HG02943 (cell line): ENCODE data around the gene CNTN5.
"Not testable (repeated sequence)": the region's sequence is repeated elsewhere in the genome, so short reads cannot be mapped to it uniquely, and the experiment has no call there.

Source experiments
- ATAC-seq: cut with Tn5 transposase; IDR thresholded peaks from one replicate; pipeline ENCODE4 v1.9.1; 2021; ENCODE audit warnings: mild to moderate bottlenecking, low read depth, moderate library complexity; ENCODE audit not compliant: unreplicated experiment

CNTN5 gene

GRCh38 chr11:99260696-99261095, 239.9 kb downstream of the CNTN5 start:
- ATAC-seq = no peak

GRCh38 chr11:99268886-99269285, 248.1 kb downstream of the CNTN5 start:
- no peak for ATAC-seq

- no peak for ATAC-seq
Observed at GRCh38 chr11:99271527-99271926, 250.8 kb downstream of the CNTN5 start.

DNA sequence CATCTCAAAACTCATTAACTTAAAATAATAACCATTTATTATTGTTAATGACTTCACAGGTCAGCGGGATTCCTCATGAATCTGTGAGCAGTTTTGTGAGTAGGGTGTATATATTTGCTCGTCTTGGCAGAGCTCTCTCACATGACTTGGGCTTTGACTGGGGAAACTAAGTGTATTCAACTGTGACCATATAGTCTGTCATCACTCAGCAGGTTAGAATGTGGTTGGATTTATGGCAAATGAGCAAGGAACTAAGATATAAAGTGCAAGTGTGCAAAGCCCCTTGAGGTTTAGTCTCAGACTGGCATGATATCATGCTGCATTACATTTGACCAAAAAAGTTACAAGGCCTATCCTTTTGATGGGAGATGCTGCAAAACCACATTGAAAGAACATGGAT, 254.8 kb downstream of the CNTN5 start:
- ATAC-seq = no peak

DNA sequence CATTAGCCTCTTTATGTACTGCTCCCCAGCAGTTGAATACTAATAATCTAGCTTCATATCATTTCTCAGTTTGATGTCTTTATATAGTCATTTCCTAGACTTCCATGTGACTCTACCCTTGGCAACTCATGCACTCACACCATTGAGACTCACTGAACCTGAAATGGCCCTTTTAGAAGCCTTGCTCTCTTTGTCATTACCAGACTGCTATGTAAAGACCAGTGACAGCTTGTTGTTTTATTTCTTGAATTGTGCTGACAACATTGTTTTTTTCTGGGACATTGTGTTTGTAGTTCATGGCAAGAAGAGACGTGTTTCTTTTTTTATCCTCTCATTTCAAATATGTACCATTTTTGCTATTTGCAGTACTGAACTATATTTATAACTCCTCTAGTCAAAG, 256.5 kb downstream of the CNTN5 start:
- no peak for ATAC-seq

DNA sequence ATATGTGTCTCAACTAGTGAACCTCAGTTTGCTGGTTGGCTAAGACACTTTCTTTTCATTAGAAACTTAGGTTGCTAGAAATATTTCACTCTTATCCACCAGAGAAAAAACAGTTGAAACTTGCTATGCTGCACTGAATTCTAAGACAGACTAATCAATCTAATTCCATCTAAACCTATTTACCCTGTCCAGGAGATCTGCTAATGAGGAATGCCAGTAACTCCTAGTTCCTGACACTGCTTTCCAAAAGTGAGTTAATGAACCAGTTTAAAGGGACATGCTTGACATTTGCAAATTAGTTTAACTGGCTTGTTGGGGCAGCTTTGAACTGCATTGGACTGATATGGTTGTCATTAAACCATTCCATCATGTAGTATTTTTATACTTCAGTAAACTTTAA, 258.5 kb downstream of the CNTN5 start:
- ATAC-seq = no peak

DNA sequence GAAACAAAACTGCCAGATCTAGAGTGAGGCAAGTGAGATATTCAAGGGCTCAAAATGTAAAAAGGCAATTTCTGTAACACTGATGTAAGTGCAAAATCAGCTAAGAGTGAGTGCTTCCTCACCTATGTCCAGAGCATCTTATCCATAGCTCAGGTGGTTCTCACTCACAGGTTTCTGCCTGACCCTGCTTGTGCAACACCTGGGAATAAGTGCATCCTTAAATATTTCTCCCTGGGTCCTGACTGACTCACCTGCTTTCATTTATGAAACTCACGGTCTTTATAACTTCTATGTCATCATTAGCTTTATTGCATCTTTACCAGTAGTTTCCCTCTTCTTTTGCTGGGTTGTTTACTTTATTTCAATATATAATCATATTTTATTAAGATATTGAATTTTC, 260.6 kb downstream of the CNTN5 start:
- ATAC-seq = no peak

DNA sequence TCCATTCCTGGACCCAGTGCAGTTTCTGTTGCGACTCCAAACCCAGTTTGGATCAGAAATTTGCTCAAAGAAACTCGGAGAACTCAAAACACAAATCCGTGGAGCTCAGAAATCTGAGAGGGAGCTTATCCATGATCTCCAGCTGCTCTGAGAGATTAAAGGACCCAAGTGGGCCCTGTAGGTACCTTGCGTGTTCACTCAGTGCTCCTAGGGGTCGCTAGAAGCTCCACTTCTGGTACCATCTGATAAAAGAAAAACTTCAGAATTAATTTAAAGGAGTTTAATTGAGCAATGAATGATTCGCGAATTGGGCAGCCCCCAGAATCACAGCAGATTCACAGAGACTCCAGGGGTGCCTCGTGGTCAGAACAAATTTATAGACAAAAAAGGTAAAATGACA, 277.2 kb downstream of the CNTN5 start:
- ATAC-seq = not testable (repeated sequence)

GRCh38 chr11:99307510-99308088, 286.9 kb downstream of the CNTN5 start:
- no peak for ATAC-seq

- no peak for ATAC-seq
Observed at GRCh38 chr11:99311870-99312269, 291.1 kb downstream of the CNTN5 start.

DNA sequence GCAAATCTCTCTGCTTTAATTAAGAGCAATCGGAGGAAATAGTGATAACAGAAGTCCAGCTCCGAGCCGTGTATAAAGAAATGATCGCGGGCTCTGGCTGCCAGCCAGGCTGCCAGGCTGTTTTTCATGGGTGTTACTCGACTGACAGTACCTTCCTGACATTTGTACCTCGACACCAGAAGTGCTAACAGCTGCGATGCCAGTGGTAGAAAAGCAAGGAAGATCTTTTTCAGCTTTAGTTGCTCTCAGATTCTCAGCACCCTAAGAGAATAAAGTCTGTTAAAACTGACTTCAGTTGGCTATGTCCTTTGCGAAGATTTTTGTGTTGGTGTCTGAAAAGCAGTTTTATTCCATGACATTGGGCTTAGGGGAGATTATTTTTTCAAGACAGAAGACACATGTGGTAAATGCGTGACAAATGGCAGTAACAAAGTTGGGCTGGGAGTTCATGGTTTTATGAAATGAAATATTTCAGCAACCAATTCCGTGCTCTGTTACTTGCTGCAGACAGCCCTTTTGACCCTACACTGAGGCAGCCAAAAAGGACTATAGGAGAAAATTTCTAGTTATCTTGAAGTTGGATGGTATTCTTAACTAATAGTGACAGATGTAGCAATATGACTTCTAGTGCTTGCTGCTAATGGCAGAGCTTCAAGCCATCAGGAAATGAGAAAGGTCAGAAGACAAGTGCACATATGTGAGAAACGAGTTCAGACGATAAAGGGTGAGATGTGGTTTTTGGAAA, 296.2 kb downstream of the CNTN5 start:
- ATAC-seq = no peak

DNA sequence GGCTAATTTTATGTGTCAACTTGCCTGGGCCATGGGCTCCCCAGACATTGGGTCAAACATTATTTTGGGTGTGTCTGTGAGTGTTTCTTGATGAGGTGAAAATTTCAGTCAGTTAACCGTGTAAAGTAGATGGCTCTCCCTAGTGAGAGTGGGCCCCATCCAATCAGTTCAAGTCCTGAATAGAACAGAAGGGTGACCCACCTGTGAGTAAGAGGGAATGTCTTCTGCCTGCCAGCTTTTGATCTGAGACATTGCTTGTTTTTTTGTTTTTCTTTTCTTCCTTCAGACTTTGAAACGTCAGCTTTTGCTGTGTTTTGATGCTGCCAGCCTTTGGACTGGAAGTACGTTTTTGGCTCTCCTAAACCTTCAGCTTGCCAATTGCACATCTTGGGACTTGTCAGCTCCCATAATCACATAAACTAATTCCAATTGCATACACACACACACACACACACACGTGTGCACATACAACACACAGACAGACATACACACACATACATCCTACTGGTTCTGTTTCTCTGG, 300.1 kb downstream of the CNTN5 start:
- no peak for ATAC-seq

DNA sequence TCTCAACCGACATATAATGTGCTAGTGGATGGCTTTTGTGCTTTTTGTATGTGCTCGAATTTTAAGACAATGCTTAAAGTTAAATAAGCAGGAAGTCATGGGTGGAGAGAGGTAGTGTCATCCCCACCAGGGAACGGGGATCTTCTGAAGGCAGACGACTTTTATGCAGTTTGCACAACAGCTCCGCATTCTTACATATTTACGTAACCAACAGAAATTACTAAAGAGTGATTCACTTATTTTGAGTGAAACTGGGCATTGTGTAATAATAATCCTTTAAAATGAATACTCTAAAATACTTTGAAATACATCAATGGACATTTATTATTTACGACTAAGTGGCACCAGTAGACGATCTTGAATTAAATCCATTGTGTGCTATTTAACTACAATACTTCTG, 305.1 kb downstream of the CNTN5 start:
- no peak for ATAC-seq

DNA sequence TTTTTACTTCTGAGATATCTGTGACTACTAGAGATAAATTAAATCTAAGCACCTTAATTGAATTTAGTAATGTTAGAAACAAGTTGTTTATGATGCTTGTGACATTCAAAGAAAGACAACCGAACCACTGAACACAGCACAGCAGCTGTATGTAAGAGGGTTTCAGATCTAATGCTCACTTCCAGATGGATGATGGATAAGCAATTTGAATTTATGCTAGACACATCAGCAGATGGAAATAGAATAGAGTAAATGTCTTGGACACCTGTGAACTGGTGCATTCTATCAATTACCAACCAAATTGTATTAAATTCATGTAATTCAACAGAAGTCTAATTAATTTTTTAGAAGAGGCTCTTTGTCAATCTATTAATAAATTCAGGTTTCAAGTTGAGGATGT, 306.3 kb downstream of the CNTN5 start:
- ATAC-seq = no peak

GRCh38 chr11:99327527-99327926, 306.8 kb downstream of the CNTN5 start:
- ATAC-seq = no peak

- no peak for ATAC-seq
Observed at GRCh38 chr11:99333621-99334020, 312.9 kb downstream of the CNTN5 start.

- no peak for ATAC-seq
Observed at GRCh38 chr11:99343117-99343516, 322.4 kb downstream of the CNTN5 start.

DNA sequence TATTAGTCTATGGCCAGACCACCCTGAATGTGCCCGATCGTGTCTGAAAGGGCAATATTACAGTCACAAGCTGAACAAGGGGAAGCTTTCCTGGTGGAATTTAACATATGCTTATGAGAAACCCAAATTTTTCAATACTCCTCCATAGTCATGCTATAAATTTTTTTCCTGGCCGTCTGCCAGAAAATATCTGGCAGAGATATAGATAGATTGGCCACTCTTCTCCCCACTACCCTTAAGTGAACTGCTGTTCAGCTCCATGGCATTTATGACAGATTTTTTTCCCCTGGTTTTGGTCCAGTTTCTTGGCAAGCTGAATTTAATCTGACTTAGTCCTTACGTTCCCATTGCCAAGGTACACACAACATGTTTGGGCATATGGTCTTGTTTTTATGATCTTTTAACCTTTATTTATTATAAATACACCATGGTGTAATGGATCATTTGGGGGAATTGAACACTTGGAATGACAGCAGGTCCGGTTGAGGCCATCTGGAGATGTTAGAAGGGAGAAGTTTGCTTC, 328.5 kb downstream of the CNTN5 start:
- no peak for ATAC-seq

GRCh38 chr11:99351624-99352023, 330.9 kb downstream of the CNTN5 start:
- ATAC-seq = no peak

GRCh38 chr11:99352642-99353041, 331.9 kb downstream of the CNTN5 start:
- ATAC-seq = no peak

- no peak for ATAC-seq
Observed at GRCh38 chr11:99366546-99366945, 345.8 kb downstream of the CNTN5 start.

- no peak for ATAC-seq
Observed at GRCh38 chr11:99368583-99368982, 347.8 kb downstream of the CNTN5 start.
